K562 (cell line): ENCODE measurements around the gene TCEAL8. TPM values are rescaled to one million over a fixed set of nuclear protein-coding genes. Genes with fewer than 3 reads are reported as not detected.
A peak's percentile ranks its signal among the peaks of the same experiment; 100 is the strongest.

ENCODE experiments used
- ARID4B ChIP-seq: sonication (generic); formaldehyde crosslinking; IDR thresholded peaks from 2 replicates; pipeline ENCODE4 v1.8.0; 2022; ENCODE audit warnings: mild to moderate bottlenecking, missing genetic modification reagents
- COPS2 ChIP-seq: fragments of 450-650 bp; conservative IDR thresholded peaks from 2 replicates; pipeline ENCODE4 v1.6.1; 2016; ENCODE audit warnings: mild to moderate bottlenecking, moderate library complexity
- DPF2 ChIP-seq: fragments of 450-650 bp; IDR thresholded peaks from 2 replicates; pipeline ENCODE4 v1.6.1; 2016
- ERF ChIP-seq: fragments of 450-650 bp; formaldehyde crosslinking; IDR thresholded peaks from 2 replicates; pipeline ENCODE4 v1.4.0; 2020; ENCODE audit warnings: mild to moderate bottlenecking, mixed read lengths
- GATAD2A ChIP-seq: fragments of 450-650 bp; IDR thresholded peaks from 2 replicates; pipeline ENCODE4 v1.6.1; 2017
- ILF3 ChIP-seq: fragments of 450-650 bp; IDR thresholded peaks from 2 replicates; pipeline ENCODE4 v1.6.1; 2018; ENCODE audit warnings: antibody characterized with exemption, mild to moderate bottlenecking, moderate library complexity, borderline replicate concordance
- KLF10 ChIP-seq: fragments of 250-450 bp; sonication (Bioruptor Pico); IDR thresholded peaks from 2 replicates; pipeline ENCODE4 v1.6.1; 2021; ENCODE audit warnings: matching md5 sums
- NR2C1 ChIP-seq, 2 experiments: fragments of 450-650 bp; IDR thresholded peaks; 2 replicates each; pipeline ENCODE4 v1.6.1; 2017; ENCODE audit warnings: mild to moderate bottlenecking in 2 of 2, antibody characterized with exemption in 1 of 2, inconsistent platforms in 1 of 2, missing compliant biosample characterization in 1 of 2, missing genetic modification characterization in 1 of 2
- PML ChIP-seq: IDR thresholded peaks from 2 replicates; pipeline ENCODE4 v1.6.1; 2012; ENCODE audit warnings: low read length, inconsistent platforms
- POLR2H ChIP-seq: IDR thresholded peaks from 2 replicates; pipeline ENCODE4 v1.6.1; 2016; ENCODE audit warnings: missing genetic modification characterization, low read depth, mild to moderate bottlenecking, control low read depth, missing compliant biosample characterization, moderate library complexity
- PREB ChIP-seq: sonication (generic); formaldehyde crosslinking; IDR thresholded peaks from 2 replicates; pipeline ENCODE4 v1.8.1; 2023; ENCODE audit warnings: mild to moderate bottlenecking, missing genetic modification reagents
- PTRF ChIP-seq: fragments of 450-650 bp; IDR thresholded peaks from 2 replicates; pipeline ENCODE4 v1.6.1; 2016; ENCODE audit warnings: mild to moderate bottlenecking, missing genetic modification characterization, missing compliant biosample characterization
- SMAD4 ChIP-seq: fragments of 250-450 bp; sonication (Bioruptor Pico); conservative IDR thresholded peaks from 2 replicates; pipeline ENCODE4 v1.8.0; 2021; ENCODE audit warnings: inconsistent platforms, mild to moderate bottlenecking, moderate library complexity
- TCF7L2 ChIP-seq: fragments of 150-350 bp; IDR thresholded peaks from 2 replicates; pipeline ENCODE4 v1.6.1; 2016; ENCODE audit warnings: low read depth, mild to moderate bottlenecking, low read length, moderate library complexity
- USF1 ChIP-seq: sonication (generic); formaldehyde crosslinking; IDR thresholded peaks from 2 replicates; pipeline ENCODE4 v1.9.0; 2022; ENCODE audit warnings: mild to moderate bottlenecking, missing genetic modification reagents
- YY1 ChIP-seq, 3 experiments: IDR thresholded peaks; 2 replicates each; pipeline ENCODE4 v1.6.1; 2011; ENCODE audit warnings: low read length in 2 of 3, mild to moderate bottlenecking in 2 of 3, moderate library complexity in 2 of 3, borderline replicate concordance in 1 of 3, control low read depth in 1 of 3, low read depth in 1 of 3; ENCODE audit not compliant: insufficient read depth in 3 of 3, insufficient replicate concordance in 2 of 3, control insufficient read depth in 1 of 3, insufficient read length in 1 of 3; ENCODE audit errors: extremely low read depth in 1 of 3
- ZC3H8 ChIP-seq: fragments of 450-650 bp; IDR thresholded peaks from 2 replicates; pipeline ENCODE4 v1.6.1; 2017
- ZFPM2 ChIP-seq: fragments of 250-450 bp; sonication (Bioruptor Pico); IDR thresholded peaks from 2 replicates; pipeline ENCODE4 v1.5.1; 2022; ENCODE audit warnings: mild to moderate bottlenecking
- ZNF12 ChIP-seq: sonication (generic); formaldehyde crosslinking; IDR thresholded peaks from 2 replicates; pipeline ENCODE4 v1.4.0; 2020; ENCODE audit warnings: mild to moderate bottlenecking, missing genetic modification reagents
- ZNF165 ChIP-seq: fragments of 250-450 bp; sonication (Bioruptor Pico); IDR thresholded peaks from 2 replicates; pipeline ENCODE4 v1.4.0; 2020; ENCODE audit warnings: borderline replicate concordance
- ZNF395 ChIP-seq: fragments of 200-800 bp; sonication (Bioruptor generic); IDR thresholded peaks from 2 replicates; pipeline ENCODE4 v1.6.1; 2017; ENCODE audit warnings: missing genetic modification characterization, missing compliant biosample characterization
- polyA plus RNA-seq, 8 experiments: library from polyadenylated mRNA; depleted of rRNA in 4 of 8; stranded (reverse) in 5 of 8; unstranded in 3 of 8; fragments of >200 nt; fragmentation: Nextera tagmentation in 2 of 8; fragmentation: Illumina TruSeq in 1 of 8; extraction: Ambion mirVana in 2 of 8; extraction: Trizol in 1 of 8; gene quantifications; 2 replicates each; pipeline versions ENCODE4 v1.2.1 to v1.2.3, GENCODE V29; 2011 to 2014; ENCODE audit warnings: inconsistent platforms in 1 of 8, missing spikeins in 1 of 8
- total RNA-seq, 7 experiments: library from RNA; depleted of rRNA in 6 of 7; stranded (reverse); fragments of >200 nt in 6 of 7; fragmentation: Illumina TruSeq in 2 of 7; extraction: Trizol in 2 of 7; gene quantifications; 2 replicates each; pipeline versions ENCODE4 v1.2.1 to v1.2.3, GENCODE V29; 2011 to 2021; ENCODE audit warnings: low replicate concordance in 1 of 7

Gene TCEAL8
- total and polyA plus RNA-seq, 9 of the 15 experiments (the other 6 are each of a cell fraction or from before 2014, with no cell fraction given), result 49.0 to 178 (median 101) TPM

- no peak for TF ChIP-seq USF1 (CRISPR knock-in tag)
- no peak for TF ChIP-seq ERF (CRISPR knock-in tag)
- no peak for TF ChIP-seq ARID4B
- peak; percentile 93 for TF ChIP-seq DPF2
- TF ChIP-seq KLF10, result no peak
- no peak for TF ChIP-seq ZNF12 (CRISPR knock-in tag)
- TF ChIP-seq ILF3, result no peak
- TF ChIP-seq NR2C1 (IDR thresholded peaks at IDR 0.05), result no peak
- no peak for TF ChIP-seq NR2C1 (tag; IDR thresholded peaks at IDR 0.05)
- TF ChIP-seq ZFPM2 (CRISPR knock-in tag), result no peak
- no peak for TF ChIP-seq PREB (CRISPR knock-in tag)
- TF ChIP-seq TCF7L2, result no peak
- peak; percentile 83 for TF ChIP-seq PML
- no peak for TF ChIP-seq POLR2H (tag)
- TF ChIP-seq COPS2, result no peak
- TF ChIP-seq ZNF165 (CRISPR knock-in tag), result no peak
- no peak for TF ChIP-seq ZC3H8
- no peak for TF ChIP-seq ZNF395 (CRISPR knock-in tag)
- TF ChIP-seq SMAD4, result peak; percentile 91
- TF ChIP-seq YY1 (IDR thresholded peaks at IDR 0.05; ENCODE audit: borderline replicate concordance in 1 of 3, control insufficient read depth in 1 of 3, extremely low read depth in 1 of 3, insufficient read depth in 3 of 3, insufficient read length in 1 of 3, insufficient replicate concordance in 2 of 3, low read depth in 1 of 3, low read length in 2 of 3), result peak in 1 of 3 experiments; percentile 7
- TF ChIP-seq PTRF (tag), result no peak
- no peak for TF ChIP-seq GATAD2A
Observed at GRCh38 chrX:103233263-103233662, 21.7 kb downstream of the TCEAL8 start (continued).
